HG02852 (cell line): Measurements from ENCODE around the gene TMEM221.

Source experiments
- ATAC-seq: cut with Tn5 transposase; IDR thresholded peaks from one replicate; pipeline ENCODE4 v1.9.1; 2021; ENCODE audit warnings: mild to moderate bottlenecking, moderate library complexity; ENCODE audit not compliant: unreplicated experiment

TMEM221 gene

DNA sequence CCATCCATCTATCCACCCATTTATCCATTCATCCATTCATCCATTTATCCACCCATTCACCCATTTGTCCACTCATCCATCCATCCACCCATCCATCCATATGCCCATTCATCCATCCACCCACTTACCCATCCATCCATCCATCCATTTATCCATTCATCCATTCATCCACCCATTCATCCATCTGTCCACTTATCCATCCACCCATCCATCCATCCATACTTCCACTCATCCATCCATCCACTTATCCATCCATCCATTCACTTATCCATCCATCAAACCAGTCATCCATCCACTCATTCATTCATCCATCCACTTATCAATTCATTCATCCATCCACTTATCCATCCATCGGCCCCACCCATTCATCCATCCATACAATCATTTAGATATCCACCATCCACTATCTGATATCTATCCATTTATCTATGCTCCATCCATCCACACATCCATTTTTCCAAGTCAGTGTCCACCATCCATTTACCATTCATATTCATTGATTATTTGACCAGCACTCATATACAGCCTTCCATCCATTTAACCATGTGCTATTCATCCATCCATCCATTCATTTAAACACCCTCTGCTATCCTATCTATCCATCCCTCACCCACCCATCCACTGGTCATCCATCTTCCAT, 2.8 kb downstream of the TMEM221 start:
- ATAC-seq, result no peak

DNA sequence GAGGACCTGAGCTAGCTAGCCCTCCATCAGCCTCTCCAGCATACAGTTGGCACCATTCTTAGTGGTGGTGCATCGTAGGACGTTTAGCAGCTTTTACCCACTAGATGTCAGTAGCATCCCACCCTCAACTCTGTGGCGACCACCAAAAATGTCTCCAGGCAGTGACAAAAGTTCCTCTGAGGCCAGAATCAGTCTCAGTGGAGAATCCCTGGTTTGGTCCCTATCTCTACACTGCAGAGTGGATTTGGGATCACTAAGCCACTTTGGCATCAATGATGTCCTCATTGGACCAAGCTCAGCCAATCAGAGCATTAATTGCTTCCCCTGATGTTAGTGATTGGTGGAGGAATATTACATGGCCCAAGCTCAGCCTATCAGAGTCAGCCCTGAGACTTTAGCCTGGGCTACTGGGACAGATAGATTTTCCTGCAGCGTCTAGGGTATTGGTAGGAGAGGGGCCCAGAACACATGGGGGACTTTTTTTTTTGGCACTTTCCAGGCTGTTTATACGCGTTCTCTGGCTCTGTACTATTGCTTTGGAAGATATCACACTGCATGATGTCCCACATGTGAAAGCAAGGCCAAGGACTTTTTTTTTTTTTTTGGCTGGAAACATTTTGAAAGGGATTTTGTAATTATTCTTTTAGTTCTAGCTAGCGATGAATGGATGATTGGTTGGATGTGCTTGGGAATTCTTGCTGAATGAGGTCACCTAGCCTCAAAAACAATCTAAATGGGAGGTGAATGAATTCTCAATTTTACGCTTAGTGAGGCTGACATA, 7.0 kb downstream of the TMEM221 start:
- ATAC-seq, result no peak

DNA sequence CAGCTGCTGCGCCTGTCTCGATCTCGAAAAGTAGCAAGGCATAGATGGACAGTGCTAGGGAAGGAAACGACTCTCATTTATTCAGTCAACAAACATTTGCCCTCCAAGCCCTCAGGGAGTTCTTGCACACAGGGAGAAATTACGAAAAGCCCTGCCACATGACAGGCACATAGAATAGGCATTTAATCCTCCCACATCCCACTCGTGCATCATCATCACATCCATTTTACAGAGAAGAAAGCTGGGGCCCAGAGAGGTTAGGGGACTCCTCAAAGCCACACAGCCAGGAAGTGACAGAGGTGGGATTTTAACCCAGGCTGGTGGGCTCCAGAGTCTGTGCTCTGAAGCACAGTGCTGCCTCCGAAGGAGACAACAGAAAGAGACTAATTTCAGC, 11.6 kb downstream of the TMEM221 start:
- no peak for ATAC-seq

DNA sequence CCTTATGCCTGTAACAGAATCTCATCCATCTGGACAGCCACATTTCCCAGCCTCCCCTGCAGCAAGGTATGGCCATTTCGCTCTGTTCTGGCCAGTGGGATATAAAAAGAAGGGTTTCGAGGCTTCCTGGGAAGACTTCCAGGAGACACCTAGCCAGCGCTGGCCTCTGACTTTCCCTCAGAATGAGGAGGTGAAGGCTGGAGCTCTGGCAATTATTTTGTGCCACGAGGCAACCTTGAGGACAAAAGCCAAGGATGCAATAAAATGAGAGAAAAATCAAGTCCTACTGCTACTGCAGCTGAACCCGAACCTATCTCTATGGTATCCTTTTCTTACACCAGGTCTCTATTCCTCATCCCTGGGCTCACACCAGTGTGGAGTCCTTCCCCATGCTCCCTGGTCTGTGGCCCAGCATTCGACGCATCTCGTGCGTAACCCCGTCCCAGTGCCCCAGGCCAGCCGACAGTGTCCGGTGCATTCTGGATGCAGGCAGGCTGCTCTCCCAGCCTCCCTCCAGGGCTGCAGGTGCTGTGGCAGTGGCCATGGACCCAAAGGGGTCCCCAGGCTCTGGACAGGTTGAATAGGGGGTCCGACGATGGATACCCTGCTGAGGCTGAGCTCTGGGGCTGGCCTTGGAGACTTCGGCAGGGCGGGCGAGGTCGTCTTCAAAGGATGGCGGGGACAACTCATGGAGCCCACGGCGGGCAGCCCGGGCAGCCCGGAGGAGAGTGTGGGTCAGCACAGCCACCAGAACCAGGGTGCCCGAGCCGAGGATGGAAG, 12.2 kb downstream of the TMEM221 start:
- ATAC-seq, result no peak

DNA sequence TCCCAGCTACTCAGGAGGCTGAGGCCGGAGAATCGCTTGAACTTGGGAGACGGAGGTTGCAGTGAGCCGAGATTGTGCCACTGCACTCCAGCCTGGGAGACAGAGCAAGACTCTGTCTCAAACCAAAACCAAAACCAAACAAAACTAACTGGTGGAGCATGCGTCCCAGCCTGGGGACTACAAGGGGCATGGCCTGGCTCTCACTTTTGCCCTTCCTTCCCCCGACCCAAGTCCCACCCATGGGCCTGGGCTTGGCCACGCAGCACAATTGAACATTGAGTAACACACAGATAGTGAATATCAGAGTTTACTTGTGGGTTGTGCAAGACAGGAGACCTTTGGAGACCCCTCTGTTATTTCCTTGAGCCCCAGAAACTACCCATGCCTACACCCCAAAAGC, 13.2 kb downstream of the TMEM221 start:
- ATAC-seq, result no peak

DNA sequence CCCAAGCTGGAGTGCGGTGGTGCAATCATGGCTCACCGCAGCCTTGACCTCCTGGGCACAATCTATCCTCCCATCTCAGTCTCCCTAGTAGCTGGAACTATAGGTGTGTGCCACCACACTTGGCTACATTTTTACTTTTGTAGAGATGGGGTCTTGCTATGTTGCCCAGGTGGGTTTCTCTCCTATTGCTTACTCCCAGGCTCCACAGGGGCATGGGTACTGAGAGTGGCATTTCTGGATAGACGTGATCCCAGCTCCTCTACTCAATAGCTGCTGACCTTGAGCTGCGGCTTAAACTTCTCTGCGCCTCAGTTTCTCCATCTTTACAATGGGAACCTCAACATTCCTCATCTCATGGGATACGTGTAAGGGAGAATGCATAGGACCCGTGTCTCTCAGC, 17.1 kb downstream of the TMEM221 start:
- no peak for ATAC-seq

DNA sequence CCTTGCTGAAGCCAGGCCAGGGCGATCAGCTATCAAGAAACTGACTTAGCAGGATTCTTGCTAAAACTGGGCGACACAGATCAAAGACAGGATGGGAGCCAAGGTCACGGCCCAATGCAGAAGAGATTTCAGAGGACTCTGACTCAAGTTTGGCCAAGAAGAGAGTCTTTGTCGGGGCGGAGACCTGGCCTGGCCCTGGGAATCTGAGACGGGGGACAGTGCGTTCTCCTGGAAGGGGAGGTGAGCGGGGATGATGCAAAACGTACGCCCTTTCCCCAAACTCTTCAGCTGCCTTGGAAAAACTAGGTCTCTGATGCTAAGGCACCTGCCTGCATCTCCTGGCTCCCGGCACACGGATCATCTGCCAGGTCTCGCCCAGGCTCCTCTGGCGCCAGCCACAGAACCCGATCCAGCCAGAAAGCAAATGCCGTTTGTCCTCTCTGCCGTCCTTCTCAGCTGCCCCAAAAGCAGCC, 18.8 kb downstream of the TMEM221 start:
- ATAC-seq, result no peak

DNA sequence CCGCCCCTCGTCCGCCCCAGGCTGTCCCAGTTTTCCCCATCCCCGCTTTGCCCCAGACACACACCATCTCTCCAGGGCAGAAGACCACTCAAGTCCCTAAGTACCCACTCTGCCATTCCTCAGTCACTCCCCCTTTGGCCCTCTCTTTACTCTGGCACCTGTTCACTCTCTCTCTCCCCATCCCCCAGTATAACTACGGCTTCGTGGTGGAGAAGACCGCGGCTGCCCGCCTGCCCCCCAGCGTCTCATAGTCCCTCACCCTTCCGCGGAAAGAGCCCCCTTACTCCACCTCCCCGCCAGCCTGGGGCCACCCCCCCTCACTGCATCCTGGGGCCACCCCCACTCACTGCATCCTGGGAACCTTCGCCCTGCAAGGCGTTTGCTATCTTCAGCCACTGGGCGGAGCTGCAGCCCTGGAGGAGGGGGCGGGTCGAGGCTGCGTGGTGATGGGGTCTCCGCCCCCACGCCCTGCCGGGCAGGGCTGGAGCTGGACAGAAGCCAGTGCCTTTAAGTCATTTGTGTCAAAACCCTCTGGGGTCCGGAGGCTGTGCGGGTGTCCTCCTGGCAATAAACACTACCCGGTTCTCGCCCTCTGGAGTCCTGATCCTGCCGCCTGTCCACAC, 23.6 kb downstream of the TMEM221 start:
- no peak for ATAC-seq

DNA sequence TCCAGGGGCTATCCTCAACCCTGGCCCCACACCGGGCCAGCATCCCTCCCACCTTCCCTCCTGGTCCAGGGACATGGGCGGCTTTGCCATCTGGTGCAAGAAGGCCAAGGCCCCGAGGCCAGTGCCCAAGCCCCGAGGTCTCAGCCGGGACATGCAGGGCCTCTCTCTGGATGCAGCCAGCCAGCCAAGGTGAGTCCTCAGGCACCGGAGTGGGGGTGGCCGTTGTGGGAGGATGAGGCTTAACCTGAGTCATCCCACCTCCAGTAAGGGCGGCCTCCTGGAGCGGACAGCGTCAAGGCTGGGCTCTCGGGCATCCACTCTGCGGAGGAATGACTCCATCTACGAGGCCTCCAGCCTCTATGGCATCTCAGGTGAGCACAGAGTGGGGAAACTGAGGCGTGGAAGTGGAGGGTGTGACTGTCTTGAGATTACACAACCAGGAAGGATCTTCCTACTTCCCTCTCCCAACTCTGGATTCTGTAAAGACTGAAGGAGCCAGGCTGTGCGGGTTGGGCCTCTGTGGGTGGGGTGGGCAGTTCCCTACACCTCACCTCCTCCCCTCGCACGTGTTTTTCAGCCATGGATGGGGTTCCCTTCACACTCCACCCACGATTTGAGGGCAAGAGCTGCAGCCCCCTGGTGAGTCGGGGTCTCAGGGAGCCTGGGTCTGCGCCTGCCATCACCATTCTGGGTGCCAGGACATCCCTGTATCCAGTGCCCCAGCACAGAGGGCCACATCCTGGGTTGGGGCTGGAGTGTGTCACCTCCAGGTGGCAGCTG, 24.8 kb downstream of the TMEM221 start:
- no peak for ATAC-seq

DNA sequence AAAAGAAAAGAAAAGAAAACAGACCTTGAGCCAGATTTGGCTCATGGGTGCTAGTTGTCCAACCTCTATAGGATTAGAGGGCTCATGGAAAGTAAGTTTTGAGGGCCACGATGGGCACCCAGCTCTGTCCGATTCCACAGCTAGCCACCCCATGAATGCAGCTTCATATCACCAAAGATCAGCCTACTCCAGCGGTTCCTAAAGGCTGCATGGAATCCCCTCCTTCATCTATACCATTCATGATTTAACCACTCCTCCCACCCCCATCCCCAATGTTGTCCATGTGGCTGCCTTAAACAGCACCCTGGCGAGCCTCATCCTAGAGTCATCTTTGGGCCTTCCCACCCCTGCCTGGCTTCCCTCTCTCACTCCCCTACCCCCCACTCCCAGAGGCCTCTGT, 26.5 kb downstream of the TMEM221 start:
- ATAC-seq, result no peak

DNA sequence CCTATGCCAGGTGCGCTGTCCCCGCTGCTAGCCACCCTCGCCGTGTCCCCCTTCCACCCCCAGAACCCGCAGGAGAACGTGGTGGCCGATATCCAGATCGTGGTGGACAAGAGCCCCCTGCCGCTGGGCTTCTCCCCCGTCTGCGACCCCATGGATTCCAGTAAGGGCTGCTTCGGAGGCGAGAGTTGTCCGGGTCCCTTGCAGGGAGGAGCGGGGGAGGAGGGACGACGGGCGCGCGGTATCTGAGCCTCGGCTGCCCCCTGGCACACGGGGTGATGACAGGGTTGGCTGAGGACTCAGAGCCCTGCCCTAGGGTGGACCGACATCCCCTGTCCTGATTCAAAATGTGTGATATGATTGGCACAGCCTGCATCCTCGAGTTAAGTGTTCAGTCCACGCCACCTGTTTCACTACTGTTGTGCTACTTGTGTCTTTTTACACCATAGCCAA, 28.0 kb downstream of the TMEM221 start:
- ATAC-seq, result no peak

DNA sequence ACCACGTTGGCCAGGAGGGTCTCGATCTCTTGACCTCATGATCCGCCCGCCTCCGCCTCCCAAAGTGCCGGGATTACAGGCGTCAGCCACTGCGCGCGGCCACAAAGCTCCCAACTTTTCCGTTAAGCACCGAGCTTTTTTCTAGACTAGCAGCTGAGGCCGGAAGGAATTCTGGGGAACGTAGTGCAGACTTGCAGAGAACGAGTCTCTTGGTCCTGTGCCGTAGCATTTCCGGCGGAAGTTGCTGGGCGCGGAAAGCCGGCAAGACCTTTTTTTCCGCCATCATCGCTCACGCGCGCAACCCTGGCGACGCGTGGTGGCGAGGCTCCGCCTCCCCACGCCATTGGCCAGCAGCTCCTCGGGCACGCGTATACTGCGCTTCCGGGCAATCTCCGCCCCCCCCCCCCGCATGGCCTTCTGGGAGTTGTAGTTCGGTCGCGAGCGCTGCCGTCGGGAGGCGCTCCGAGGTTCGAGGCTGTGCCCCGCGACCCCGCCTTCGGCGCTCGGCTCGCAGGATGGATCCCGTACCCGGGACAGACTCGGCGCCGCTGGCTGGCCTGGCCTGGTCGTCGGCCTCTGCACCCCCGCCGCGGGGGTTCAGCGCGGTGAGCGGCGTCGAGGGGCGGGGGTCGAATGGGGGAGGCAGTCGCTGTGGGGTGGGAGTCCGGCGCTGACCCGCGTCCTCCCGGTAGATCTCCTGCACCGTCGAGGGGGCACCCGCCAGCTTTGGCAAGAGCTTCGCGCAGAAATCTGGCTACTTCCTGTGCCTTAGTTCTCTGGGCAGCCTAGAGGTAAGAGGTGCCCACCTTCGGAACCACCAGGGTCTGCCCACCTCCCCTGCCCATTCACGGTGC, 28.6 kb downstream of the TMEM221 start, which contains the start of gene MVB12A:
Gene MVB12A, plus strand, starts transcription at position 427 of the 854 bp plus-strand sequence. Its CDS starts 89 bp downstream, at position 516.
- ATAC-seq, result peak; percentile 88

DNA sequence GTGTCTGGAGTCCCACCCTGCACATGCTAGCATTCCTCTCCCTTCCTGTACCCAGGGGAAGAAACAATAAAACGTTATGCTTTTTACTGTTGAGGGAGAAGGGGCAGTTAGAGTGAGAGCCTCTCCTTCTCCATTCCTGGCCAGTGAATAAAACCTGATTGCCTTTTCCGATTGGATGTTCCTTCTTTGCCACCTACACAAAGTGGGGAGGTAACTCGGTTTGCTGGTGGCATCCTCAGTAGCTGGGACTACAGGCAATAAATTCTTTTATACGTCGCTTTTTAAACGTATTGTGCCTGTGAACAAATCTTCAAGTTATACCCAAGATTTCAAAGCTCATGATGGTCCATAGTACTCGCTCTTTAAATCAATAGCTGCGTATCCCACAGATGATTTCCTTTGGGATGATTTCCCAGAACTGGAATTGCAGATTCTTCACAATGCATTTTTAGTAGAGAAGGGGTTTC, 29.3 kb downstream of the TMEM221 start:
- no peak for ATAC-seq

DNA sequence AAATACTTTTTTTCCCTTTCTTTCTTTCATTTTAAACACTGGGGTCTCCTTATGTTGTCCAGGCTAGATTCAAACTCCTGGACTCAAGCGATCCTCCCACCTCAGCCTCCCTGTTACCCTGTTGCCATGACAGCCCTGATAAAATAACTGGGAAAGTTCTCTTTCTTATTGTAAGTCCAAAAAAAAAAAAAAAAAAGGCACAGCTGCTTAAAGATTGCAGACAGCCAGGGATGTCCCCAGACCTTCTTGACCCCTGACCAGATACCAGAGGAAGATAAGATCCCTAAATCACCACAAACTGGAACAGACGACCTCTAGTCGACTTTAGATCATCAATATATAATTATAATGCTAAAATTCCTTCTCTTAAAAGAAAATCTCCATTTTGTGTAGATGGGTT, 29.8 kb downstream of the TMEM221 start:
- no peak for ATAC-seq

DNA sequence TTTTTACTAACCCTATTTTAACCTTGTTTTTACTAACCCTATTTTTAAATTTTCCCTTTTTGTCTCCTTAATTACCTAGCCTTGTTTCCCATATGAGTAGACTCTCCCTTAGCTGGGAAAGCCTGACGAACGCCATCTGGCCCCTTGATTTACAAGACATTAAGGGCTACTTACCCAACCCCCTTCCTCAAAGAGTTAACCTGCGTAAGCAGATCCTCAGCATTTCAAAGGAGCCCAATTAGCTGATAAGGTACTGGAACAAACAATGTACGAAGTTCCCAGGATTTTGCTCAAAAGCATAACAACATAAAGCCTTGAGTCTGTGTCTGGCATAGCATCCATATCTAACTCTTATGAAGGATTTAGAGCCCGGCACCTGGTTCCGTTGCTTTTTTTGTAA, 33.3 kb downstream of the TMEM221 start:
- no peak for ATAC-seq

DNA sequence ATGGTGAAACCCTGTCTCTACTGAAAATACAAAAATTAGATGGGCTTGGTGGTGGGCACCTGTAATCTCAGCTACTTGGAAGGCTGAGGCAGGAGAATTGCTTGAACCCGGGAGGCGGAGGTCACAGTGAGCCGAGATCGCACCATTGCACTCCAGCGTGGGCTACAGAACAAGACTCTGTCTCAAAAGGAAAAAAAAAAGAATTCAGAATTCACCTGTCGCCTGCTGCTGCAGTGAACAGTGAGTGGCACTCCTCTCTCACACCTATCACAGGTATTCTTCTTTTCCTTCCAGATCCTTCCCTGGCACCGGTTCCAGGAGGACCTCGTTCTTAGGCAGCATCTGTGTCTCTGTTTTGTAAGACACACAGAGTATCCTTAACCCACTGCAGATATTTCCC, 34.4 kb downstream of the TMEM221 start:
- no peak for ATAC-seq

DNA sequence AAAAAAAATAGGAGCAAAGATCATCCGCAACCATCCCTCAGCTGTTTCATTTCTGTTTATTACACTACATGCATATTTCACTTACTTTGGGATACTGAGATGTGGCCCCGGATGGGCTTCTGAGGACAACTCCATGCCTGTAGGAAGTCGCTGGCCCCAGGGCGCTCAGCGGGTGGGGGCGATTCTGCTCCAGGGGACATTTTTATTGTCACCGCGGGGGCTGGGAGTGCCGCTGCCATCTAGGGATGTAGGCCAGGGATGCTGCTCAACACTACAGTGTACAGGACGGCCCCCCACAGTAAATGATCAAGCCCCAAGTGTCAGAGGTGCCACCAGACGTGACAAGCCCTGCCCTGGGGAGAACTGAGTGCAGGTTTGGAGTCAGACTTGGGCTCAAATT, 36.7 kb downstream of the TMEM221 start:
- no peak for ATAC-seq

DNA sequence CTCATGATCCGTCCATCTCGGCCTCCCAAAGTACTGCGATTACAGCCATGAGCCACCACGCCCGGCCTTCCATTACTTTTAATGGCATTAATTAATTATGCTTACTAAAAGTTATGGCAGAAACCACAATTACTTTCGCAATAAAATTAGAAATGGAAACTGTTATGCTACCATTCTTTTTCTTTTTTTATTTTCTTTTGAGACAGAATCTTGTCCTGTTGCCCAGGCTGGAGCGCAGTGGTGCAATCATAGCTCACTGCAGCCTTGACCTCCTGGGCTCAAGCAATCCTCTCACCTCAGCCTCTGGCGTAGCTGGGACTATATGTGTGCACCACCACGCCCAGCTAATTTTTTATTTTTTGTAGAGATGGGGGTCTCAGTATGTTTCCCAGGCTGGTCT, 38.5 kb downstream of the TMEM221 start:
- ATAC-seq, result no peak

DNA sequence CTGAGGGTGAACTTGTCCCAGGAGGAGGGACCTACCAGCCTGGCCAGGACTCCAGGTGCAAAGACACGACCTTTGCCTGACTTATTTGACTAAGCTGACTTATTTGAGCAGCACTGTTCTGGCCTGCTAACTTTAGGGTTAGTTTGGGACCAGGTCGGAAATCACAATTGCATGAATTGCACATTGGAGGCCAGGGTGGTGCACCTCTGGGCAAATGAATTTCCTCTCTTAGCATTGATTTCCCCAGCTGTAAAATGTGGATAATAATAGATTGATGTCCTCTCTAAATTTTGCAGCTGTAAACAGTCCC, 41.6 kb downstream of the TMEM221 start:
- ATAC-seq, result no peak
